HCT116 (cell line): ENCODE results near the gene FAIM2. TPM values are rescaled to one million over a fixed set of nuclear protein-coding genes. Genes with fewer than 3 reads are reported as not detected.

Source experiments
- ATAC-seq: fragments of 200-7000 bp; cut with Tn5 transposase; 2 replicates; pipeline ENCODE4 v1.9.1; 2020; ENCODE audit warnings: mild to moderate bottlenecking, moderate library complexity
- BruUV-seq: library from RNA; stranded (reverse); fragments of 400-500 nt; replicated peaks from 2 replicates; lab custom pipeline; 2021; lab: Mats Ljungman, UMichigan
- CTCF ChIA-PET: fragments of 300-600 bp; sonication (Branson Sonifier 250); formaldehyde crosslinking; loops from one replicate; lab custom pipeline; 2021; ENCODE audit warnings: antibody characterized with exemption; lab: Charles Lee
- POLR2A ChIA-PET: fragments of 300-600, 350-600 bp; sonication (Branson Sonifier 250); formaldehyde crosslinking; loops from one replicate; lab custom pipeline; 2021; ENCODE audit warnings: antibody characterized with exemption; lab: Charles Lee
- RAD21 ChIA-PET, 2 experiments: fragments of 300-600 bp; sonication (Branson Sonifier 250); formaldehyde crosslinking; loops; one replicate each; lab custom pipeline; 2023; ENCODE audit warnings: low total read pairs in 2 of 2; ENCODE audit not compliant: uncharacterized antibody in 2 of 2, unreplicated experiment in 2 of 2, low non-redundant PET in 1 of 2; lab: Charles Lee
- DNase-seq: peaks from one replicate; pipeline ENCODE4 v3.0.0-alpha.2; 2010; ENCODE audit warnings: low read depth, low spot score
- H2AFZ ChIP-seq: fragments of 200-600 bp; shearing (Covaris generic), sonication (generic); 2 replicates; pipeline ENCODE4 v1.6.1; 2017; ENCODE audit warnings: low read depth, mixed run types, mixed read lengths, antibody characterized with exemption, low read length; ENCODE audit not compliant: poor library complexity, severe bottlenecking
- H3K27ac ChIP-seq: 2 replicates; pipeline ENCODE4 v1.5.1; 2012; ENCODE audit warnings: low read depth, low read length
- H3K27me3 ChIP-seq: fragments of 200-600 bp; sonication (generic); 2 replicates; pipeline ENCODE4 v1.6.1; 2016; ENCODE audit warnings: mixed run types, low read length, mixed read lengths; ENCODE audit not compliant: insufficient read depth
- H3K36me3 ChIP-seq, 2 experiments: fragments of 200-500 bp in 1 of 2; fragments of 200-600 bp in 1 of 2; sonication (Bioruptor generic) in 1 of 2; sonication (generic) in 1 of 2; 2 replicates each; pipeline versions ENCODE4 v1.5.1 to v1.6.1; 2014 to 2016; ENCODE audit warnings: low read length in 2 of 2, inconsistent platforms in 1 of 2, mixed read lengths in 1 of 2, mixed run types in 1 of 2; ENCODE audit not compliant: insufficient read depth in 2 of 2, control insufficient read depth in 1 of 2
- H3K4me1 ChIP-seq, 2 experiments: fragments of 200-600 bp in 1 of 2; sonication (generic) in 1 of 2; 2 replicates each; pipeline versions ENCODE4 v1.5.1 to v1.6.1; 2012 to 2017; ENCODE audit warnings: low read length in 2 of 2, inconsistent platforms in 1 of 2, mild to moderate bottlenecking in 1 of 2, mixed read lengths in 1 of 2, mixed run types in 1 of 2, moderate library complexity in 1 of 2; ENCODE audit not compliant: insufficient read depth in 2 of 2, control insufficient read depth in 1 of 2
- H3K4me2 ChIP-seq: fragments of 200-600 bp; sonication (generic); 2 replicates; pipeline ENCODE4 v1.6.1; 2017; ENCODE audit warnings: mixed run types, low read length, mixed read lengths
- H3K4me3 ChIP-seq, 2 experiments: fragments of 200-600 bp in 1 of 2; sonication (generic) in 1 of 2; replicated peaks in 1 of 2; 2 replicates each; pipeline ENCODE4 v1.5.1; 2011 to 2016; ENCODE audit warnings: low read length in 2 of 2, control low read depth in 1 of 2, low read depth in 1 of 2, mild to moderate bottlenecking in 1 of 2, mixed read lengths in 1 of 2, mixed run types in 1 of 2
- H3K79me2 ChIP-seq: fragments of 200-600 bp; sonication (generic); 2 replicates; pipeline ENCODE4 v1.6.1; 2017; ENCODE audit warnings: mild to moderate bottlenecking, mixed run types, low read length, moderate library complexity, mixed read lengths; ENCODE audit not compliant: insufficient read depth
- H3K9ac ChIP-seq: fragments of 200-600 bp; sonication (generic); 2 replicates; pipeline ENCODE4 v1.6.1; 2016; ENCODE audit warnings: low read length, mixed read lengths
- H3K9me2 ChIP-seq: fragments of 200-600 bp; sonication (generic), shearing (Covaris generic); 2 replicates; pipeline ENCODE4 v1.6.1; 2017; ENCODE audit warnings: mixed run types, mild to moderate bottlenecking, moderate library complexity; ENCODE audit not compliant: insufficient read depth
- H3K9me3 ChIP-seq, 2 experiments: fragments of 200-500 bp in 1 of 2; fragments of 200-600 bp in 1 of 2; sonication (Bioruptor generic) in 1 of 2; sonication (generic) in 1 of 2; 2 replicates each; pipeline ENCODE4 v1.6.1; 2014 to 2017; ENCODE audit warnings: low read length in 2 of 2, mixed read lengths in 2 of 2, inconsistent platforms in 1 of 2, low read depth in 1 of 2, mild to moderate bottlenecking in 1 of 2, mixed run types in 1 of 2, moderate library complexity in 1 of 2; ENCODE audit not compliant: control insufficient read depth in 1 of 2, insufficient read depth in 1 of 2
- H4K20me1 ChIP-seq: fragments of 200-600 bp; sonication (generic), shearing (Covaris generic); 2 replicates; pipeline ENCODE4 v1.6.1; 2017; ENCODE audit warnings: mixed run types, mild to moderate bottlenecking, moderate library complexity; ENCODE audit not compliant: insufficient read depth
- FOSL1 ChIP-seq: IDR thresholded peaks from 2 replicates; pipeline ENCODE4 v1.6.1; 2012; ENCODE audit warnings: low read depth
- JUND ChIP-seq: IDR thresholded peaks from 2 replicates; pipeline ENCODE4 v1.6.1; 2012
- MAX ChIP-seq: IDR thresholded peaks from 2 replicates; pipeline ENCODE4 v1.6.1; 2012
- TCF7L2 ChIP-seq: IDR thresholded peaks from 2 replicates; pipeline ENCODE4 v1.7.0; 2011; ENCODE audit warnings: borderline replicate concordance, inconsistent platforms; ENCODE audit not compliant: insufficient read depth, insufficient read length; ENCODE audit errors: extremely low read depth
- ZBTB33 ChIP-seq: IDR thresholded peaks from 2 replicates; pipeline ENCODE4 v1.6.1; 2011; ENCODE audit warnings: mild to moderate bottlenecking, low read length, moderate library complexity; ENCODE audit not compliant: insufficient replicate concordance; ENCODE audit errors: extremely low read depth
- ZNF274 ChIP-seq: fragments of 200-500 bp; sonication (Bioruptor generic); IDR thresholded peaks from 2 replicates; pipeline ENCODE4 v1.6.1; 2014; ENCODE audit warnings: mild to moderate bottlenecking, low read depth, low read length, inconsistent platforms
- intact Hi-C: fragments of 100-400 bp; cut with micrococcal nuclease; formaldehyde crosslinking; loops from 2 replicates; pipeline ENCODE4 v1.10.0; 2022
- total RNA-seq: library from RNA; stranded (reverse); gene quantifications from one replicate; pipeline ENCODE4 v1.2.1, GENCODE V29; 2021; ENCODE audit not compliant: unreplicated experiment

The FAIM2 gene
- total RNA-seq, 1 experiment from 2014 or later: not detected

GRCh38 chr12:49932023-49932422 lies 28.3 kb upstream of the FAIM2 start:
- H4K20me1 ChIP-seq: no peaks in the 10 kb centered on the region
- no peak overlapping the region for H3K4me2 ChIP-seq
- no peaks in the 10 kb centered on the region for H3K79me2 ChIP-seq
- H3K9me3 ChIP-seq: no peaks in the 10 kb centered on the region
- H3K4me3 ChIP-seq: no peak overlapping the region
- no peaks in the 10 kb centered on the region; a peak in 1 of 4 replicates for H3K4me1 ChIP-seq
- no TSS peak for BruUV-seq
- no peaks in the 10 kb centered on the region for H3K27me3 ChIP-seq
- POLR2A ChIA-PET: no interaction called here
- no peak overlapping the region for H2AFZ ChIP-seq
- no peaks in the 10 kb centered on the region for H3K9me2 ChIP-seq
- no peak for TF ChIP-seq FOSL1
- no peak for TF ChIP-seq MAX
- no peak for TF ChIP-seq TCF7L2
- no peak for TF ChIP-seq JUND
- no peak for TF ChIP-seq ZNF274
- TF ChIP-seq ZBTB33: no peak
- TF ChIP-seq, all 23 proteins: peak for 0
- intact Hi-C loops: no loop called here
- RAD21 ChIA-PET: no interaction called here
- DNase-seq (no peak), ATAC-seq (no peak)
- CTCF ChIA-PET: interaction anchor here (8.3 kb wide), 1 partner anchor 14 kb away, joined by 44 read pairs; no protein-coding TSS in a partner anchor
- H3K36me3 ChIP-seq: no peaks in the 10 kb centered on the region
- H3K27ac ChIP-seq: no peak overlapping the region
- H3K9ac ChIP-seq: no peak overlapping the region
